ENCODE data around the gene TPCN2. TPM values are rescaled to one million over a fixed set of nuclear protein-coding genes. Genes with fewer than 3 reads are reported as not detected.

TPCN2 gene
- total RNA-seq, 1 experiment from 2014 or later, result 63.6 TPM

GRCh38 chr11:69058511-69059270 lies 10.0 kb downstream of the TPCN2 start:
- peaks cover 38% of the 10 kb centered on the region for H3K36me3 Mint-ChIP-seq (ENCODE audit: insufficient read depth, unreplicated experiment)
- Histone ChIP-seq H3K4me1 (peaks cover 18% of the 10 kb centered on the region), H3K9me3 (peaks cover 4% of the 10 kb centered on the region; the same call in 1 of the 2 replicates), H3K27me3 (replicated peaks; ENCODE audit: control insufficient read depth, insufficient read depth, low read length) (no peaks in the 10 kb centered on the region), H3K36me3 (ENCODE audit: control insufficient read depth, insufficient read depth, low read length) (peaks cover 5% of the 10 kb centered on the region; the same call in 1 of the 2 replicates), H3K4me3 (ENCODE audit: low read depth, low read length) (no peak overlapping the region)
- CTCF ChIA-PET, result interaction anchor here (0.6 kb wide), 1 partner anchor 14 kb away, joined by 3 read pairs; no protein-coding TSS in a partner anchor
- no peaks in the 10 kb centered on the region for H3K27me3 Mint-ChIP-seq (ENCODE audit: insufficient read depth, unreplicated experiment)
- BruUV-seq (replicated peaks), result no TSS peak
- DNase-seq, result no peak
- no peak for TF ChIP-seq CTCF (IDR thresholded peaks at IDR 0.05; ENCODE audit: insufficient read depth in 1 of 2, low read depth in 1 of 2, low read length in 1 of 2, severe bottlenecking in 1 of 2, unreplicated experiment in 1 of 2)
- peaks cover 11% of the 10 kb centered on the region for H3K4me1 Mint-ChIP-seq (ENCODE audit: low read depth, unreplicated experiment)
- intact Hi-C loops (cut with micrococcal nuclease; ENCODE audit: unreplicated experiment), result no loop called here
- POLR2A ChIA-PET, result no interaction called here
- no peaks in the 10 kb centered on the region for H3K9me3 Mint-ChIP-seq (ENCODE audit: unreplicated experiment)
- H3K4me3 Mint-ChIP-seq (ENCODE audit: unreplicated experiment), result no peak overlapping the region
- H3K27ac Mint-ChIP-seq (ENCODE audit: unreplicated experiment), result no peak overlapping the region

GRCh38 chr11:69059429-69059828 lies 10.7 kb downstream of the TPCN2 start:
- TF ChIP-seq CTCF (IDR thresholded peaks at IDR 0.05; ENCODE audit: insufficient read depth in 1 of 2, low read depth in 1 of 2, low read length in 1 of 2, severe bottlenecking in 1 of 2, unreplicated experiment in 1 of 2), result no peak
- H3K27ac Mint-ChIP-seq (ENCODE audit: unreplicated experiment), result no peak overlapping the region
- intact Hi-C loops (cut with micrococcal nuclease; ENCODE audit: unreplicated experiment), result no loop called here
- Histone ChIP-seq H3K4me1 (peaks cover 16% of the 10 kb centered on the region), H3K27me3 (replicated peaks; ENCODE audit: control insufficient read depth, insufficient read depth, low read length) (no peaks in the 10 kb centered on the region), H3K4me3 (ENCODE audit: low read depth, low read length) (no peak overlapping the region), H3K36me3 (ENCODE audit: control insufficient read depth, insufficient read depth, low read length) (0 out of 2 replicates have a peak, but pooled peaks cover 5% of the 10 kb centered on the region), H3K9me3 (peaks cover 4% of the 10 kb centered on the region; the same call in 1 of the 2 replicates)
- H3K36me3 Mint-ChIP-seq (ENCODE audit: insufficient read depth, unreplicated experiment), result peaks cover 31% of the 10 kb centered on the region
- peaks cover 11% of the 10 kb centered on the region for H3K4me1 Mint-ChIP-seq (ENCODE audit: low read depth, unreplicated experiment)
- ChIA-PET CTCF (interaction anchor here (0.6 kb wide), 1 partner anchor 15 kb away, joined by 3 read pairs; no protein-coding TSS in a partner anchor), POLR2A (no interaction called here)
- no peak overlapping the region for H3K4me3 Mint-ChIP-seq (ENCODE audit: unreplicated experiment)
- BruUV-seq (replicated peaks), result no TSS peak
- DNase-seq, result no peak
- no peaks in the 10 kb centered on the region for H3K27me3 Mint-ChIP-seq (ENCODE audit: insufficient read depth, unreplicated experiment)
- no peaks in the 10 kb centered on the region for H3K9me3 Mint-ChIP-seq (ENCODE audit: unreplicated experiment)

- no peak overlapping the region for H3K27ac Mint-ChIP-seq (ENCODE audit: unreplicated experiment)
Measured at GRCh38 chr11:69059985-69060384, 11.3 kb downstream of the TPCN2 start.

More at GRCh38 chr11:69059985-69060384, 11.3 kb downstream of the TPCN2 start:
- ChIA-PET CTCF (no interaction called here), POLR2A (no interaction called here)
- Histone ChIP-seq H3K4me3 (ENCODE audit: low read depth, low read length) (no peak overlapping the region), H3K27me3 (replicated peaks; ENCODE audit: control insufficient read depth, insufficient read depth, low read length) (no peaks in the 10 kb centered on the region), H3K36me3 (ENCODE audit: control insufficient read depth, insufficient read depth, low read length) (0 out of 2 replicates have a peak, but pooled peaks cover 5% of the 10 kb centered on the region), H3K4me1 (peaks cover 11% of the 10 kb centered on the region), H3K9me3 (peaks cover 2% of the 10 kb centered on the region; the same call in 1 of the 2 replicates)
- Mint-ChIP-seq H3K27me3 (ENCODE audit: insufficient read depth, unreplicated experiment) (no peaks in the 10 kb centered on the region), H3K36me3 (ENCODE audit: insufficient read depth, unreplicated experiment) (peaks cover 29% of the 10 kb centered on the region), H3K4me3 (ENCODE audit: unreplicated experiment) (no peak overlapping the region), H3K9me3 (ENCODE audit: unreplicated experiment) (no peaks in the 10 kb centered on the region), H3K4me1 (ENCODE audit: low read depth, unreplicated experiment) (peaks cover 9% of the 10 kb centered on the region)
- DNase-seq, result no peak
- intact Hi-C loops (cut with micrococcal nuclease; ENCODE audit: unreplicated experiment), result no loop called here
- BruUV-seq (replicated peaks), result no TSS peak
- no peak for TF ChIP-seq CTCF (IDR thresholded peaks at IDR 0.05; ENCODE audit: insufficient read depth in 1 of 2, low read depth in 1 of 2, low read length in 1 of 2, severe bottlenecking in 1 of 2, unreplicated experiment in 1 of 2)

Data from Caco-2 (cell line).